ENCODE data around the gene PRDM16. TPM values are rescaled to one million over a fixed set of nuclear protein-coding genes. Genes with fewer than 3 reads are reported as not detected.
A peak's percentile ranks its signal among the peaks of the same experiment; 100 is the strongest.

PRDM16 gene
- total and polyA plus RNA-seq, 8 donors, result 9.6 to 18.0 (median 14.7) TPM

GRCh38 chr1:3276341-3276800, 207.4 kb downstream of the PRDM16 start:
- no peak for ATAC-seq
- no peaks in the 10 kb centered on the region for H3K4me1 ChIP-seq
- no peaks in the 10 kb centered on the region for H3K9me3 ChIP-seq
- peaks cover 0 to 13% of the 10 kb centered on the region in 2 donors for H3K27me3 ChIP-seq
- H3K27ac ChIP-seq, result no peak overlapping the region
- DNase-seq, result peak in 1 of 4 donors; percentile 70
- no peaks in the 10 kb centered on the region for H3K36me3 ChIP-seq
- no peak overlapping the region for H3K4me3 ChIP-seq
- intact Hi-C loops (cut with DNase I), result no loop called here
- TF ChIP-seq CTCF (IDR thresholded peaks at IDR 0.05), result no peak

GRCh38 chr1:3277011-3277471, 208.0 kb downstream of the PRDM16 start:
- no peak overlapping the region for H3K27ac ChIP-seq
- no peaks in the 10 kb centered on the region for H3K36me3 ChIP-seq
- DNase-seq, result peak in 1 of 4 donors; percentile 66
- no peak overlapping the region for H3K4me3 ChIP-seq
- no peaks in the 10 kb centered on the region for H3K4me1 ChIP-seq
- no peaks in the 10 kb centered on the region for H3K9me3 ChIP-seq
- H3K27me3 ChIP-seq, result peaks cover 0 to 13% of the 10 kb centered on the region in 2 donors
- intact Hi-C loops (cut with DNase I), result no loop called here
- ATAC-seq, result no peak
- TF ChIP-seq CTCF (IDR thresholded peaks at IDR 0.05), result no peak

- no peaks in the 10 kb centered on the region for H3K36me3 ChIP-seq
- no peak for TF ChIP-seq CTCF (IDR thresholded peaks at IDR 0.05)
- no peaks in the 10 kb centered on the region for H3K4me1 ChIP-seq
- H3K9me3 ChIP-seq, result no peaks in the 10 kb centered on the region
- DNase-seq (no peak), ATAC-seq (no peak)
- H3K27me3 ChIP-seq, result peaks cover 0 to 14% of the 10 kb centered on the region in 2 donors
- no peak overlapping the region for H3K27ac ChIP-seq
- H3K4me3 ChIP-seq, result no peak overlapping the region
- intact Hi-C loops (cut with DNase I), result no loop called here
Measured at GRCh38 chr1:3277623-3278022, 208.6 kb downstream of the PRDM16 start.

GRCh38 chr1:3278416-3279181, 209.6 kb downstream of the PRDM16 start:
- peaks cover 0 to 24% of the 10 kb centered on the region in 2 donors for H3K27me3 ChIP-seq
- intact Hi-C loops (cut with DNase I), result no loop called here
- no peaks in the 10 kb centered on the region for H3K4me1 ChIP-seq
- no peaks in the 10 kb centered on the region for H3K9me3 ChIP-seq
- ATAC-seq (no peak), DNase-seq (peak in 1 of 4 donors; percentile 68)
- H3K27ac ChIP-seq, result no peak overlapping the region
- H3K4me3 ChIP-seq, result no peak overlapping the region
- H3K36me3 ChIP-seq, result no peaks in the 10 kb centered on the region
- TF ChIP-seq CTCF (IDR thresholded peaks at IDR 0.05), result no peak

GRCh38 chr1:3279182-3279470, 210.1 kb downstream of the PRDM16 start:
- ATAC-seq, result no peak
- Histone ChIP-seq H3K27me3 (peaks cover 0 to 29% of the 10 kb centered on the region in 2 donors), H3K4me3 (no peak overlapping the region), H3K9me3 (no peaks in the 10 kb centered on the region), H3K4me1 (no peaks in the 10 kb centered on the region), H3K27ac (no peak overlapping the region), H3K36me3 (no peaks in the 10 kb centered on the region)
- TF ChIP-seq CTCF (IDR thresholded peaks at IDR 0.05), result no peak
- no peak for DNase-seq
- intact Hi-C loops (cut with DNase I), result no loop called here

All from left lung (tissue), 10 donors.